ENCODE results near the gene TBC1D14. TPM values are rescaled to one million over a fixed set of nuclear protein-coding genes. Genes with fewer than 3 reads are reported as not detected.

The TBC1D14 gene
- total RNA-seq, 2 donors from 2014 or later = 42.3 to 43.5 TPM

GRCh38 chr4:6908432-6909112 is 1.1 kb upstream of the TBC1D14 start:
- H3K4me3 Mint-ChIP-seq = peak overlapping the region; percentile 71
- Histone ChIP-seq H3K27me3 (ENCODE audit: control insufficient read depth, insufficient read depth, low read length, poor library complexity, severe bottlenecking) (peaks cover 5% of the 10 kb centered on the region), H3K4me3 (ENCODE audit: low read length) (peak overlapping the region; percentile 85), H3K36me3 (ENCODE audit: control insufficient read depth, insufficient read depth, low read length) (no peaks in the 10 kb centered on the region), H3K27ac (ENCODE audit: low read depth, low read length) (no peak overlapping the region), H3K4me1 (ENCODE audit: control insufficient read depth, insufficient read depth, low read length) (peaks cover 13% of the 10 kb centered on the region), H3K9me3 (ENCODE audit: control insufficient read depth, low read length) (no peaks in the 10 kb centered on the region), H3K9ac (ENCODE audit: extremely low read depth, low read length, poor library complexity, severe bottlenecking) (peak overlapping the region; percentile 79)
- no peak for DNase-seq
- H3K4me1 Mint-ChIP-seq = peaks cover 22% of the 10 kb centered on the region
- WGBS, 2 experiments (ENCODE audit: insufficient coverage in 1 of 2, insufficient read length in 1 of 2) = 60 to 67% methylated on average over 12 to 15 of the region's 15 CpGs
- no peaks in the 10 kb centered on the region for H3K9me3 Mint-ChIP-seq
- TF ChIP-seq, protein P1, sequence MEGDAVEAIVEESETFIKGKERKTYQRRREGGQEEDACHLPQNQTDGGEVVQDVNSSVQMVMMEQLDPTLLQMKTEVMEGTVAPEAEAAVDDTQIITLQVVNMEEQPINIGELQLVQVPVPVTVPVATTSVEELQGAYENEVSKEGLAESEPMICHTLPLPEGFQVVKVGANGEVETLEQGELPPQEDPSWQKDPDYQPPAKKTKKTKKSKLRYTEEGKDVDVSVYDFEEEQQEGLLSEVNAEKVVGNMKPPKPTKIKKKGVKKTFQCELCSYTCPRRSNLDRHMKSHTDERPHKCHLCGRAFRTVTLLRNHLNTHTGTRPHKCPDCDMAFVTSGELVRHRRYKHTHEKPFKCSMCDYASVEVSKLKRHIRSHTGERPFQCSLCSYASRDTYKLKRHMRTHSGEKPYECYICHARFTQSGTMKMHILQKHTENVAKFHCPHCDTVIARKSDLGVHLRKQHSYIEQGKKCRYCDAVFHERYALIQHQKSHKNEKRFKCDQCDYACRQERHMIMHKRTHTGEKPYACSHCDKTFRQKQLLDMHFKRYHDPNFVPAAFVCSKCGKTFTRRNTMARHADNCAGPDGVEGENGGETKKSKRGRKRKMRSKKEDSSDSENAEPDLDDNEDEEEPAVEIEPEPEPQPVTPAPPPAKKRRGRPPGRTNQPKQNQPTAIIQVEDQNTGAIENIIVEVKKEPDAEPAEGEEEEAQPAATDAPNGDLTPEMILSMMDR (conservative IDR thresholded peaks at IDR 0.05) = no peak
- H3K27ac Mint-ChIP-seq = peak overlapping the region; percentile 89
- H3K36me3 Mint-ChIP-seq (ENCODE audit: low read depth) = no peaks in the 10 kb centered on the region
- peaks cover 32% of the 10 kb centered on the region for H3K27me3 Mint-ChIP-seq (ENCODE audit: insufficient read depth)

DNA sequence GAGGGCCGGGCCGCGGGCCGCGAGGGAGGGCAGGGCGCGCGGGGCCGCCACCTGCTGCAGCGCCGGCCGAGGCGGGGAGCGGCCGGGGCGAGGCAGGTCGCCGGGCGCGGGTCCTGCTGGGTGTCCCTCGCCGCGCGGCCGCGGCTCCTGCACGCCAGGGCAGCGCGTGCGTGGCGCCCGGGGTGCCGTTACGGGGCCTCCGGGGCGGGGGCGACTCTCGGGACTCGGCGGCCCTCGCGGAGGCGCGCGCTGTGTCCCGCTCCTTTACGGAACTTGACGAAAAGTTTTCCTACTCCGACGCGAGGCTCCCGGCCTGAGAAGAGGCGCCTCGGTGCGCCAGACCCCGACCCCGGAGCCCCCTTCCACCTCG is 329 bp downstream of the TBC1D14 start:
- peak overlapping the region; percentile 85 for H3K4me3 ChIP-seq (ENCODE audit: low read length)
- H3K27ac ChIP-seq (ENCODE audit: low read depth, low read length) = no peak overlapping the region
- H3K4me3 Mint-ChIP-seq = peak overlapping the region; percentile 86
- H3K9me3 ChIP-seq (ENCODE audit: control insufficient read depth, low read length) = no peaks in the 10 kb centered on the region
- WGBS, 2 experiments (ENCODE audit: insufficient coverage in 1 of 2, insufficient read length in 1 of 2) = 0% methylated on average over 23 to 58 of the region's 58 CpGs
- H3K27me3 ChIP-seq (ENCODE audit: control insufficient read depth, insufficient read depth, low read length, poor library complexity, severe bottlenecking) = peaks cover 5% of the 10 kb centered on the region
- H3K27ac Mint-ChIP-seq = no peak overlapping the region
- peaks cover 32% of the 10 kb centered on the region for H3K27me3 Mint-ChIP-seq (ENCODE audit: insufficient read depth)
- H3K36me3 Mint-ChIP-seq (ENCODE audit: low read depth) = no peaks in the 10 kb centered on the region
- peak overlapping the region; percentile 38 for H3K9ac ChIP-seq (ENCODE audit: extremely low read depth, low read length, poor library complexity, severe bottlenecking)
- peaks cover 22% of the 10 kb centered on the region for H3K4me1 Mint-ChIP-seq
- no peaks in the 10 kb centered on the region for H3K36me3 ChIP-seq (ENCODE audit: control insufficient read depth, insufficient read depth, low read length)
- H3K9me3 Mint-ChIP-seq = no peaks in the 10 kb centered on the region
- DNase-seq = peak; percentile 74
- TF ChIP-seq, protein P1 (conservative IDR thresholded peaks at IDR 0.05) = no peak
- peaks cover 13% of the 10 kb centered on the region for H3K4me1 ChIP-seq (ENCODE audit: control insufficient read depth, insufficient read depth, low read length)

DNA sequence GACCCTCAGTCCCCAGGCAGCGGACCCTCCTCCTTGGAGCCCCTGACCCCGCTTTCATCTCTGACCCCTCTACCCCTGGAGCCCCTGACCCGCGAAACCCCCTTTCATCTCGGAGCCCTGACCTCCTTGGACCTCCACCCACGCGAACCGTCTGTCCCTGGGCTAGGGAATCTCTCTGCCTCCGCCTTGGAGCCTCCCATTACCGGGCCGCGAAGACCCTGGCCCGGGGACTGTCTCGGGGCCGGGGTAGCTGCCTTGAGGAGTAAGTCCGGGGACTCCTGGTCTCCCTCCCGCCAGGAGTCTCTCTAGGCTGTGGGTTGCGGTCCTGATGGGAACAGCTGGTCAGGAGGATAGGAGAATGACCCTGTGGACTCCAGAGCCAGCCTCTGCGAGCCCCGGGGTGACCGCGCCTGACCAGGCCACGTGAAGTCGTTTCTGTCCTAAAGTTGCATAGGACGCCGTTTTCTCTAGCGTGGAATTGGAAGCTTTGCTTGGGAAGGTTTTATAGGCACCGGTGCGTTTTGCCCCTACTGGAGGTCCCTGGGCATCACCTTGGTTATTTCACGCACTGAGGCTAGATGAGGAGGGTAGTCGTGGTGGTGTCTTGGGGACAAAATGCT is 824 bp downstream of the TBC1D14 start:
- Histone ChIP-seq H3K4me1 (ENCODE audit: control insufficient read depth, insufficient read depth, low read length) (peaks cover 13% of the 10 kb centered on the region), H3K36me3 (ENCODE audit: control insufficient read depth, insufficient read depth, low read length) (no peaks in the 10 kb centered on the region), H3K4me3 (ENCODE audit: low read length) (peak overlapping the region; percentile 85), H3K27me3 (ENCODE audit: control insufficient read depth, insufficient read depth, low read length, poor library complexity, severe bottlenecking) (peaks cover 5% of the 10 kb centered on the region), H3K9me3 (ENCODE audit: control insufficient read depth, low read length) (no peaks in the 10 kb centered on the region), H3K27ac (ENCODE audit: low read depth, low read length) (no peak overlapping the region), H3K9ac (ENCODE audit: extremely low read depth, low read length, poor library complexity, severe bottlenecking) (peak overlapping the region; percentile 38)
- Mint-ChIP-seq H3K4me1 (peaks cover 22% of the 10 kb centered on the region), H3K27ac (peak overlapping the region; percentile 87), H3K27me3 (ENCODE audit: insufficient read depth) (peaks cover 29% of the 10 kb centered on the region), H3K4me3 (peak overlapping the region; percentile 86), H3K9me3 (no peaks in the 10 kb centered on the region), H3K36me3 (ENCODE audit: low read depth) (no peaks in the 10 kb centered on the region)
- DNase-seq = peak; percentile 76
- TF ChIP-seq, protein P1 (conservative IDR thresholded peaks at IDR 0.05) = peak; percentile 70
- WGBS, 2 experiments (ENCODE audit: insufficient coverage in 1 of 2, insufficient read length in 1 of 2) = 21 to 46% methylated on average over 12 to 31 of the region's 31 CpGs

Measured in endodermal cell (in vitro differentiated cells).